C1 segment of cervical spinal cord (tissue), 14 donors: ENCODE data around the gene COCH.

Experiments used
- DNase-seq, 14 donors: peaks; one replicate each; lab custom pipeline; 2025; lab: John Stamatoyannopoulos, UW

Gene COCH

GRCh38 chr14:30874120-30874998, at the start of gene COCH:
Gene COCH (plus strand): TSS chr14:30874559. CDS start chr14:30874939, 380 bp downstream.
- peak in 1 of 14 donors; percentile 3 for DNase-seq

- DNase-seq, result no peak
These were observed 48.3 kb upstream of the COCH start for GRCh38 chr14:30826070-30826469.

- DNase-seq, result no peak
These were observed 44.5 kb upstream of the COCH start for GRCh38 chr14:30829853-30830252.

- no peak for DNase-seq
These were observed 40.0 kb upstream of the COCH start for GRCh38 chr14:30834353-30834752.

- no peak for DNase-seq
These were observed 36.0 kb upstream of the COCH start for GRCh38 chr14:30838351-30838750.

- DNase-seq, result no peak
These were observed 34.1 kb upstream of the COCH start for GRCh38 chr14:30840086-30840779.

- no peak for DNase-seq
These were observed 31.9 kb upstream of the COCH start for GRCh38 chr14:30842431-30842830.

GRCh38 chr14:30848449-30849240, 25.7 kb upstream of the COCH start:
- no peak for DNase-seq

- DNase-seq, result no peak
These were observed 25.0 kb upstream of the COCH start for GRCh38 chr14:30849354-30849753.

- DNase-seq, result no peak
These were observed 24.4 kb upstream of the COCH start for GRCh38 chr14:30849983-30850382.

- no peak for DNase-seq
These were observed 20.4 kb upstream of the COCH start for GRCh38 chr14:30853946-30854345.

GRCh38 chr14:30854492-30854891, 19.9 kb upstream of the COCH start:
- DNase-seq, result no peak

GRCh38 chr14:30855345-30856037, 18.9 kb upstream of the COCH start:
- DNase-seq, result no peak

GRCh38 chr14:30861200-30861599, 13.2 kb upstream of the COCH start:
- DNase-seq, result no peak

GRCh38 chr14:30864934-30865333, 9.4 kb upstream of the COCH start:
- no peak for DNase-seq

- DNase-seq, result no peak
These were observed 5.6 kb upstream of the COCH start for GRCh38 chr14:30868736-30869135.

GRCh38 chr14:30869551-30870155, 4.7 kb upstream of the COCH start:
- no peak for DNase-seq

GRCh38 chr14:30872602-30873001, 1.8 kb upstream of the COCH start:
- DNase-seq, result no peak

- no peak for DNase-seq
These were observed 845 bp upstream of the COCH start for GRCh38 chr14:30873308-30874119.
